Keratinocyte (primary cell): Measurements from ENCODE around the gene MRM2.

ENCODE experiments used
- CTCF ChIP-seq, 3 experiments: IDR thresholded peaks in 1 of 3; conservative IDR thresholded peaks in 1 of 3; optimal IDR thresholded peaks in 1 of 3; 2 replicates in 2 of 3; 3 replicates in 1 of 3; pipeline versions ENCODE3 to v1.5.1; 2011; ENCODE audit warnings: low read length in 3 of 3, mild to moderate bottlenecking in 3 of 3, moderate library complexity in 2 of 3, control low read depth in 1 of 3, inconsistent platforms in 1 of 3; ENCODE audit not compliant: insufficient read depth in 2 of 3; ENCODE audit errors: extremely low read depth in 1 of 3
- EZH2 ChIP-seq: IDR thresholded peaks from one replicate; pipeline ENCODE4 v1.6.1; 2012; ENCODE audit warnings: inconsistent platforms, mild to moderate bottlenecking, low read length, moderate library complexity

- TF ChIP-seq CTCF (optimal IDR thresholded peaks at IDR 0.05 in 1 of 3, IDR thresholded peaks at IDR 0.05 in 1 of 3, conservative IDR thresholded peaks at IDR 0.05 in 1 of 3; ENCODE audit: extremely low read depth in 1 of 3, insufficient read depth in 2 of 3, low read length in 3 of 3) (no peak), EZH2 (no peak)
These were observed 41.4 kb downstream of the MRM2 start for GRCh38 chr7:2200584-2200980.
